ENCODE data around the gene CCND3. TPM values are rescaled to one million over a fixed set of nuclear protein-coding genes. Genes with fewer than 3 reads are reported as not detected.
A peak's percentile ranks its signal among the peaks of the same experiment; 100 is the strongest.

Gene CCND3
- total RNA-seq, 1 donor from 2014 or later, result 10.4 TPM

DNA sequence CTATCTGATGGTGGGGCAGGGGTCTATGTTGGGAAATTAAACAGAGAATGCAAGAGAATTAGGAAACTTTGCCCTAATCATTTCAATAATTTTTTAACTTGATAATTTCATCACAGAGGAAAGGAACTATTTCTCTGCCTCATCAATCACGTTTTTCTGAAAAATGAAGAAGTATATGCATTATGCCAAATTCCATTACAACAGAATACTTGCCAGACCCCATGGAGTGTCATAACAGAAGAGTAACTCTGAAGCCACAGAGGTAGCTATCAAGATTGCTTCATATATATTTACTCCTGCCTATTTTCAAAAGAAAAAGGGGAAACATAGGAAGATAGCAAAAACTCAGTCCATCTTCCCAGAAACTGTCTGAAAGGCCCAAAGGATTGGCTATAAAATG, 40.7 kb downstream of the CCND3 start:
- no peak overlapping the region for H3K4me3 Mint-ChIP-seq (ENCODE audit: low read depth)

GRCh38 chr6:41896281-41896680, 45.3 kb downstream of the CCND3 start:
- H3K27me3 Mint-ChIP-seq, result no peaks in the 10 kb centered on the region
- DNase-seq (ENCODE audit: low spot score, unreplicated experiment), result no peak

More for the DNA sequence above, 40.7 kb downstream of the CCND3 start:
- no peak for TF ChIP-seq CTCF (IDR thresholded peaks at IDR 0.05; ENCODE audit: unreplicated experiment)
- no peak for DNase-seq (ENCODE audit: low spot score, unreplicated experiment)
- no peaks in the 10 kb centered on the region for H3K27me3 Mint-ChIP-seq
- H3K9me3 Mint-ChIP-seq (ENCODE audit: low read depth), result no peaks in the 10 kb centered on the region
- no peak overlapping the region for H3K27ac Mint-ChIP-seq
- peaks cover 7% of the 10 kb centered on the region for H3K4me1 Mint-ChIP-seq (ENCODE audit: low read depth)
- peaks cover 1% of the 10 kb centered on the region for H3K36me3 Mint-ChIP-seq (ENCODE audit: insufficient read depth)

DNA sequence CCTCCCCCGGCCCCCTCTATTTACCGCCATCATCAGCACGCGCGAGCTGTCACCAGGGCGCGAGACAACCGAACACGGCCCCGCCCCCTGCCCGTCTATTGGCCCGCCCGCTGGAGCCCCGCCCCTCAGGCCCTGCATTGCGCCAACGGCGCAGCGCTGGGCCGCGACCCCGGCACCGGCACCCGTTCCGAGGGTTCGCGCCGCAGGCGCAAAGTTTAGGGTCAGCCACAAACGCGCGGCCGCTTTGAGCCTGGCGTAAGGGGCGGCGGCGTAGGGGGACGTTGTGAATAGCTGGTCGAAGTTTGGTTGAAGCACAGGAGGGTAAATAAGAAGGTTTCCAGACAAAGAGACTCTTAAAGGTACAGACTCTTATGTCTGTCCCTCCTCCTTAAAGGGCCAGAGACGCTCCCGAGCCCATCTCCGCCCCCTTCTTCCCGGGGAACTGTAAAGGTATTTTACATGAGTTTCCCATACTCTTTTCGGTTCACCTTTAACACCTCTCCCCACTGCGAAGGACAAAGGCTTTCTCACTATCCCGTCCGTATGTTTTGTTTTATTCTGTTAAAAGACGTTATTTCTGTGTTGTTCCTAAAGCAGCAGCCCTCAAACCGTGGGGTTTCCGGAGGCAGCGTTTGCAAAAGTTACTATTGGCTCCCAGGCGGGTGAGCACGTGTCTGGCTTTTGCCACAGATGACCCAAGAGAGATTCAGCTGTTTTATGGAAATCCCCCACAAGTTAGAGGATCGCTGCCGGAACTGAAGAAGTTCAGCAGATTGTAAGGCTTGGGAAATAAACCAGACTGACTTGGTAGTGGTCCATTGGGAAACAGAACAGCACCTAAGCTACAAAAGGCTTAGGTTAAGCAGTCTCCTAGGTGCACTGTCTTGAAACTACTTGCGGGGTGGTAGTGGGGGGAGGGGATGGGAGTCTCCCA, 46.0 kb downstream of the CCND3 start, which contains the start of gene USP49:
USP49 (minus strand) TSS at position 76 of the 934 bp plus-strand sequence. CDS start 88,392 bp downstream, outside the sequence.
- no peak for TF ChIP-seq CTCF (IDR thresholded peaks at IDR 0.05; ENCODE audit: unreplicated experiment)
- peak; percentile 88 for DNase-seq (ENCODE audit: low spot score, unreplicated experiment)
- Mint-ChIP-seq H3K4me1 (ENCODE audit: low read depth) (peaks cover 13% of the 10 kb centered on the region), H3K36me3 (ENCODE audit: insufficient read depth) (no peaks in the 10 kb centered on the region), H3K4me3 (ENCODE audit: low read depth) (no peak within 1 kb of the TSS), H3K9me3 (ENCODE audit: low read depth) (no peaks in the 10 kb centered on the region), H3K27me3 (no peaks in the 10 kb centered on the region), H3K27ac (peak within 1 kb of the TSS; percentile 96)

More at GRCh38 chr6:41896281-41896680, 45.3 kb downstream of the CCND3 start:
- TF ChIP-seq CTCF (IDR thresholded peaks at IDR 0.05; ENCODE audit: unreplicated experiment), result no peak
- Mint-ChIP-seq H3K4me3 (ENCODE audit: low read depth) (no peak overlapping the region), H3K4me1 (ENCODE audit: low read depth) (peaks cover 13% of the 10 kb centered on the region), H3K36me3 (ENCODE audit: insufficient read depth) (no peaks in the 10 kb centered on the region), H3K27ac (peak overlapping the region; percentile 96), H3K9me3 (ENCODE audit: low read depth) (no peaks in the 10 kb centered on the region)

GRCh38 chr6:41894366-41895299, 47.0 kb downstream of the CCND3 start:
- no peak overlapping the region for H3K4me3 Mint-ChIP-seq (ENCODE audit: low read depth)
- no peaks in the 10 kb centered on the region for H3K9me3 Mint-ChIP-seq (ENCODE audit: low read depth)
- H3K27me3 Mint-ChIP-seq, result no peaks in the 10 kb centered on the region
- TF ChIP-seq CTCF (IDR thresholded peaks at IDR 0.05; ENCODE audit: unreplicated experiment), result no peak
- no peaks in the 10 kb centered on the region for H3K36me3 Mint-ChIP-seq (ENCODE audit: insufficient read depth)
- DNase-seq (ENCODE audit: low spot score, unreplicated experiment), result peak; percentile 10
- peaks cover 13% of the 10 kb centered on the region for H3K4me1 Mint-ChIP-seq (ENCODE audit: low read depth)
- peak overlapping the region; percentile 96 for H3K27ac Mint-ChIP-seq
